ENCODE data around the gene BBOX1.

GRCh38 chr11:27013781-27014361 is 26.7 kb upstream of the BBOX1 start:
- TF ChIP-seq YY1 (IDR thresholded peaks at IDR 0.05; ENCODE audit: extremely low read depth, insufficient replicate concordance, low read depth, low read length): no peak
- TF ChIP-seq CTCF (IDR thresholded peaks at IDR 0.05 in 2 of 3, conservative IDR thresholded peaks at IDR 0.05 in 1 of 3; ENCODE audit: borderline replicate concordance in 1 of 3, insufficient read depth in 1 of 3, low read depth in 2 of 3, low read length in 2 of 3): no peak
- TF ChIP-seq ZFX (IDR thresholded peaks at IDR 0.05): no peak
- TF ChIP-seq POLR2AphosphoS5 (IDR thresholded peaks at IDR 0.05; ENCODE audit: low read depth, low read length): no peak
- no peak for TF ChIP-seq POLR2A (IDR thresholded peaks at IDR 0.05; ENCODE audit: borderline replicate concordance, extremely low read depth, insufficient read depth, insufficient read length)
- no peak for TF ChIP-seq REST (IDR thresholded peaks at IDR 0.05; ENCODE audit: low read depth)
- no peak for TF ChIP-seq JUND (IDR thresholded peaks at IDR 0.05)
- no peak for TF ChIP-seq CBX3 (IDR thresholded peaks at IDR 0.05; ENCODE audit: low read depth)
- no peak for TF ChIP-seq ELF1 (IDR thresholded peaks at IDR 0.05; ENCODE audit: borderline replicate concordance, low read depth)
- no peak for TF ChIP-seq EZH2 (IDR thresholded peaks at IDR 0.05)
- TF ChIP-seq SP1 (IDR thresholded peaks at IDR 0.05; ENCODE audit: low read depth): no peak
- no peak for TF ChIP-seq FOSL1 (IDR thresholded peaks at IDR 0.05; ENCODE audit: low read depth)
- no peak for TF ChIP-seq SIN3A (IDR thresholded peaks at IDR 0.05; ENCODE audit: low read depth)
- no peak for TF ChIP-seq EGR1 (IDR thresholded peaks at IDR 0.05; ENCODE audit: low read depth)

All from HCT116 (cell line).